ENCODE data around the gene CLTC.

Gene CLTC

GRCh38 chr17:59722623-59723022, 102.9 kb downstream of the CLTC start:
- TF ChIP-seq ZFX (IDR thresholded peaks at IDR 0.05; ENCODE audit: borderline replicate concordance) (no peak), CTCF (IDR thresholded peaks at IDR 0.05) (no peak)
- H3K27ac ChIP-seq = no peak overlapping the region

- no peak overlapping the region for H3K27ac ChIP-seq
- TF ChIP-seq ZFX (IDR thresholded peaks at IDR 0.05; ENCODE audit: borderline replicate concordance) (no peak), CTCF (IDR thresholded peaks at IDR 0.05) (no peak)
Observed at GRCh38 chr17:59723041-59723440, 103.3 kb downstream of the CLTC start.

- no peak for TF ChIP-seq ZFX (IDR thresholded peaks at IDR 0.05; ENCODE audit: borderline replicate concordance)
- no peak for TF ChIP-seq CTCF (IDR thresholded peaks at IDR 0.05)
- no peak overlapping the region for H3K27ac ChIP-seq
Observed at GRCh38 chr17:59723607-59724006, 103.9 kb downstream of the CLTC start.

GRCh38 chr17:59725691-59726090, 106.0 kb downstream of the CLTC start:
- TF ChIP-seq CTCF (IDR thresholded peaks at IDR 0.05) = no peak
- no peak for TF ChIP-seq ZFX (IDR thresholded peaks at IDR 0.05; ENCODE audit: borderline replicate concordance)
- H3K27ac ChIP-seq = no peak overlapping the region

- TF ChIP-seq ZFX (IDR thresholded peaks at IDR 0.05; ENCODE audit: borderline replicate concordance) (no peak), CTCF (IDR thresholded peaks at IDR 0.05) (no peak)
Observed at GRCh38 chr17:59727817-59728533, 108.3 kb downstream of the CLTC start.

GRCh38 chr17:59730268-59730834, 110.7 kb downstream of the CLTC start:
- H3K27ac ChIP-seq = no peak overlapping the region
- TF ChIP-seq ZFX (IDR thresholded peaks at IDR 0.05; ENCODE audit: borderline replicate concordance) = no peak
- TF ChIP-seq CTCF (IDR thresholded peaks at IDR 0.05) = no peak

More at GRCh38 chr17:59727817-59728533, 108.3 kb downstream of the CLTC start:
- H3K27ac ChIP-seq = no peak overlapping the region

- TF ChIP-seq CTCF (IDR thresholded peaks at IDR 0.05) = no peak
- no peak for TF ChIP-seq ZFX (IDR thresholded peaks at IDR 0.05; ENCODE audit: borderline replicate concordance)
- no peak overlapping the region for H3K27ac ChIP-seq
Observed at GRCh38 chr17:59733697-59734096, 114.0 kb downstream of the CLTC start.

Measured in 22Rv1 (cell line).